Keratinocyte (primary cell): ENCODE measurements around the gene DCBLD2. TPM values are rescaled to one million over a fixed set of nuclear protein-coding genes. Genes with fewer than 3 reads are reported as not detected.

Experiments
- DNase-seq: peaks from one replicate; pipeline ENCODE4 v3.0.0-alpha.2; 2011; ENCODE audit warnings: low read depth, missing footprints, low spot score
- FAIRE-seq: peaks from 2 replicates; lab custom pipeline; 2011; peaks lifted over from hg19 to GRCh38; lab: Jason Lieb, UNC
- H2AFZ ChIP-seq: 2 replicates; pipeline ENCODE4 v1.6.0; 2012; ENCODE audit warnings: low read length, control low read depth, inconsistent platforms; ENCODE audit not compliant: control insufficient read depth
- H3K27ac ChIP-seq: 2 replicates; pipeline ENCODE4 v1.5.1; 2011; ENCODE audit warnings: low read length; ENCODE audit not compliant: control insufficient read depth, insufficient read depth
- H3K27me3 ChIP-seq: 3 replicates; pipeline ENCODE4 v1.6.0; 2011; ENCODE audit warnings: low read length; ENCODE audit not compliant: control insufficient read depth, insufficient read depth; ENCODE audit errors: extremely low read depth
- H3K36me3 ChIP-seq, 2 experiments: 2 replicates in 1 of 2; 3 replicates in 1 of 2; pipeline ENCODE4 v1.5.1; 2011; ENCODE audit warnings: low read length in 2 of 2, mild to moderate bottlenecking in 1 of 2; ENCODE audit not compliant: control insufficient read depth in 2 of 2, insufficient read depth in 2 of 2; ENCODE audit errors: extremely low read depth in 1 of 2
- H3K4me1 ChIP-seq: 3 replicates; pipeline ENCODE4 v1.5.1; 2011; ENCODE audit warnings: low read length; ENCODE audit not compliant: control insufficient read depth, insufficient read depth; ENCODE audit errors: extremely low read depth
- H3K4me2 ChIP-seq: 3 replicates; pipeline ENCODE4 v1.6.0; 2011; ENCODE audit warnings: low read depth, low read length; ENCODE audit not compliant: control insufficient read depth, insufficient read depth; ENCODE audit errors: extremely low read depth
- H3K4me3 ChIP-seq, 3 experiments: fragments of 200-600 bp in 1 of 3; sonication (generic) in 1 of 3; 2 replicates in 2 of 3; 3 replicates in 1 of 3; pipeline ENCODE4 v1.5.1; 2011 to 2016; ENCODE audit warnings: low read length in 3 of 3, mild to moderate bottlenecking in 3 of 3, control low read depth in 2 of 3, inconsistent platforms in 1 of 3, low read depth in 1 of 3, mixed read lengths in 1 of 3, mixed run types in 1 of 3, moderate library complexity in 1 of 3; ENCODE audit not compliant: control insufficient read depth in 2 of 3, insufficient read depth in 2 of 3; ENCODE audit errors: extremely low read depth in 1 of 3
- H3K79me2 ChIP-seq: 2 replicates; pipeline ENCODE4 v1.6.0; 2012; ENCODE audit warnings: low read length; ENCODE audit not compliant: control insufficient read depth, insufficient read depth
- H3K9ac ChIP-seq: 3 replicates; pipeline ENCODE4 v1.6.0; 2011; ENCODE audit warnings: low read length; ENCODE audit not compliant: control insufficient read depth, insufficient read depth; ENCODE audit errors: extremely low read depth
- H3K9me1 ChIP-seq: 3 replicates; pipeline ENCODE4 v1.6.0; 2011; ENCODE audit warnings: low read length; ENCODE audit not compliant: control insufficient read depth, insufficient read depth; ENCODE audit errors: extremely low read depth
- H3K9me3 ChIP-seq: 2 replicates; pipeline ENCODE4 v1.5.1; 2012; ENCODE audit warnings: low read depth, low read length; ENCODE audit not compliant: control insufficient read depth
- H4K20me1 ChIP-seq: 3 replicates; pipeline ENCODE4 v1.6.0; 2011; ENCODE audit warnings: low read length; ENCODE audit not compliant: control insufficient read depth, insufficient read depth; ENCODE audit errors: extremely low read depth
- CTCF ChIP-seq, 3 experiments: IDR thresholded peaks in 1 of 3; conservative IDR thresholded peaks in 1 of 3; optimal IDR thresholded peaks in 1 of 3; 2 replicates in 2 of 3; 3 replicates in 1 of 3; pipeline versions ENCODE3 to v1.5.1; 2011; ENCODE audit warnings: low read length in 3 of 3, mild to moderate bottlenecking in 3 of 3, moderate library complexity in 2 of 3, control low read depth in 1 of 3, inconsistent platforms in 1 of 3; ENCODE audit not compliant: insufficient read depth in 2 of 3; ENCODE audit errors: extremely low read depth in 1 of 3
- EZH2 ChIP-seq: IDR thresholded peaks from one replicate; pipeline ENCODE4 v1.6.1; 2012; ENCODE audit warnings: inconsistent platforms, mild to moderate bottlenecking, low read length, moderate library complexity
- dilution Hi-C: fragments of 300-500 bp; cut with MboI; formaldehyde crosslinking; loops from one replicate; pipeline ENCODE4 v1.7.0; 2020; ENCODE audit warnings: low sequenced_read_pairs; ENCODE audit not compliant: extremely low pct_ligation_motif_present
- polyA plus RNA-seq, 5 experiments: library from polyadenylated mRNA; depleted of rRNA in 3 of 5; stranded (reverse) in 3 of 5; stranded (forward) in 1 of 5; unstranded in 1 of 5; fragments of >200 nt; gene quantifications; 1 replicate in 1 of 5; 2 replicates in 3 of 5; 3 replicates in 1 of 5; pipeline versions ENCODE4 v1.2.1 to v1.2.3, GENCODE V29; 2011 to 2012; ENCODE audit warnings: missing spikeins in 2 of 5, low read depth in 1 of 5, low replicate concordance in 1 of 5

Gene DCBLD2
- polyA plus RNA-seq, 1 donor (not counting 4 experiments of a cell fraction or from before 2014, with no cell fraction given) = 465 TPM

- no peaks in the 10 kb centered on the region for H3K9me1 ChIP-seq
- peak overlapping the region; percentile 78 for H3K27ac ChIP-seq
- H3K9me3 ChIP-seq = no peaks in the 10 kb centered on the region
- no peak overlapping the region for H3K4me2 ChIP-seq
- H3K9ac ChIP-seq = peak overlapping the region; percentile 85
- peaks cover 68% of the 10 kb centered on the region for H3K79me2 ChIP-seq
- TF ChIP-seq EZH2 = no peak
- no peak for TF ChIP-seq CTCF (optimal IDR thresholded peaks at IDR 0.05 in 1 of 3, IDR thresholded peaks at IDR 0.05 in 1 of 3, conservative IDR thresholded peaks at IDR 0.05 in 1 of 3; ENCODE audit: extremely low read depth in 1 of 3, insufficient read depth in 2 of 3, low read length in 3 of 3)
- no peaks in the 10 kb centered on the region for H3K27me3 ChIP-seq
- no peak for DNase-seq
- dilution Hi-C loops = no loop called here
- peaks cover 15% of the 10 kb centered on the region for H4K20me1 ChIP-seq
- H2AFZ ChIP-seq = no peak overlapping the region
- H3K4me1 ChIP-seq = peaks cover 36% of the 10 kb centered on the region
- peak overlapping the region; percentile 87 to 99 (median 99) for H3K4me3 ChIP-seq
- FAIRE-seq = no peak
- H3K36me3 ChIP-seq = peaks cover 0 to 8% of the 10 kb centered on the region in 2 experiments
These were observed 440 bp downstream of the DCBLD2 start for GRCh38 chr3:98901119-98901391.

- no peak for TF ChIP-seq CTCF (optimal IDR thresholded peaks at IDR 0.05 in 1 of 3, IDR thresholded peaks at IDR 0.05 in 1 of 3, conservative IDR thresholded peaks at IDR 0.05 in 1 of 3; ENCODE audit: extremely low read depth in 1 of 3, insufficient read depth in 2 of 3, low read length in 3 of 3)
- no peak for TF ChIP-seq EZH2
- Histone ChIP-seq H3K4me3 (peak overlapping the region; percentile 87 to 99 (median 99)), H3K9me1 (no peaks in the 10 kb centered on the region), H3K36me3 (peaks cover 2 to 11% of the 10 kb centered on the region in 2 experiments), H3K27ac (peak overlapping the region; percentile 78), H3K4me2 (peak overlapping the region; percentile 59), H3K9ac (peak overlapping the region; percentile 85), H3K79me2 (peaks cover 74% of the 10 kb centered on the region), H2AFZ (no peak overlapping the region), H3K27me3 (no peaks in the 10 kb centered on the region), H4K20me1 (peaks cover 19% of the 10 kb centered on the region), H3K4me1 (peaks cover 39% of the 10 kb centered on the region), H3K9me3 (no peaks in the 10 kb centered on the region)
- FAIRE-seq = no peak
- dilution Hi-C loops = no loop called here
- no peak for DNase-seq
These were observed 1.0 kb downstream of the DCBLD2 start for GRCh38 chr3:98900265-98901118.
